DMS53 treated with DMSO at 0.1 percent for 48 hours (cell line): ENCODE measurements around the gene TOM1.

Source experiments
- DNase-seq: peaks from one replicate; lab custom pipeline; 2025; ENCODE audit not compliant: unreplicated experiment; lab: John Stamatoyannopoulos, UW

Gene TOM1

DNA sequence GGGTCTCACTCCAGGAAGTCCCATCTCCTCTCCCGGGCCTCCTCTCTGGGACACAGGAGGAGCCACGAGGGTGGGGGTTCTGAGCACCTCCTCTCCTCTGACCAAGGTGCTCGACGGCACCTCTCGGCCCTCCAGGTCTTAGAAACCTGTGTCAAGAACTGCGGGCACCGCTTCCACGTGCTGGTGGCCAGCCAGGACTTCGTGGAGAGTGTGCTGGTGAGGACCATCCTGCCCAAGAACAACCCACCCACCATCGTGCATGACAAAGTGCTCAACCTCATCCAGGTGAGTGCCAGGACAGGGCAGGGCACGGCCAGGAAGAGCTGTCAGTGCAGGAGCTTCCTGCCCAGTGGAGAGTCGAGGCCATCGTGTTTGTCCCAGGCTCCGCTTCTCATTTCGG lies 23.2 kb downstream of the TOM1 start:
- no peak for DNase-seq

DNA sequence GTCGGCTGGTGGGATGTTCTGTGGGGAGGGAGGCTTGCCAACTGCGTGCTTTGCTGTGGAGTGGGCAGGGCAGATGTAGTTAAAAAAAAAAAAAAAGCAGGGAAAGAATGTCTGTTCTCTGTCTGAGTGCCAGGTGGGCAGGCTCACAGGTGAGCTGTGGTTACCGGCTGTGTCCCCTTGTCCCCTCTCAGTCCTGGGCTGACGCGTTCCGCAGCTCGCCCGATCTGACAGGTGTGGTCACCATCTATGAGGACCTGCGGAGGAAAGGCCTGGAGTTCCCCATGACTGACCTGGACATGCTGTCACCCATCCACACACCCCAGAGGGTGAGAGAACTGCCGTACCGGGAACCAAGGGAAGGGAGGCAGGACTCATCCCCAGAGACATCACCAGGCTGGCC lies 23.6 kb downstream of the TOM1 start:
- no peak for DNase-seq

DNA sequence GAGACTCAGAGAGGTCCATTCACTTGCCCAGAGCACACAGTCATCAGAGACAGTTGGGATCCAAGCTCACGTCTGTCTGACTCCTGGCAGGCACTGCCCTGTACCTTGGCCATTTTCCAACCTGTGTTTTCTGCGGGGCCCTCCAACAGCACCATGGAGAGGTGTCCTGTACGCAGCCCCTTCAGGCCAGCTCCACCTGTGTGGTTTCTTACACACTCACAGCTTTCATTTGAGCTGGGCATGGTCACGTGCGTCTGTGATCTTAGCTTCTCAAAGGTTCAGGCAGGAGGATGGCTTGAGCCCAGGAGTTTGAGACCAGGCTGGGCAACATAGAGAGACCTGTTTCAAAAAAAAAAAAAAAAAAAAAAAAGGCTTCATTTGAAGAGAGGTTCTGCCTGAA lies 24.4 kb downstream of the TOM1 start:
- no peak for DNase-seq

DNA sequence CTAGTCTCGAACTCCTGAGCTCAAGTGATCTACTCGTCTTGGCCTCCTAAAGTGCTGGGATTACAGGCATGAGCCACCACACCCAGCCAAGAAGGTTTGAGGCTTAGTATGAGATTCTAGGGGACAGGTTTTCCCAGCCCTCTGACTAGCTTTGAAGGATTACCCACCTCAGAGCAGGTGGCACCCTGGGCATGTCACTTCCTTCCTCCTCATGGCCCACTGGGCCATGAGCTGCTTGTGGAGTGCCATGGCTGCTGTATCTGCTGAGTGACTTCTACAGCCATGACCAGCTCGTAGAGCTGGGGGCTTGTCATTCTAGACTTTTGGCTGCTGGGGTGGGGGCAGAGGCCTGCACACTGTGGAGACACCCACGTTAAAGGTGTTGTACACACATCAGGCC lies 25.1 kb downstream of the TOM1 start:
- DNase-seq = no peak

DNA sequence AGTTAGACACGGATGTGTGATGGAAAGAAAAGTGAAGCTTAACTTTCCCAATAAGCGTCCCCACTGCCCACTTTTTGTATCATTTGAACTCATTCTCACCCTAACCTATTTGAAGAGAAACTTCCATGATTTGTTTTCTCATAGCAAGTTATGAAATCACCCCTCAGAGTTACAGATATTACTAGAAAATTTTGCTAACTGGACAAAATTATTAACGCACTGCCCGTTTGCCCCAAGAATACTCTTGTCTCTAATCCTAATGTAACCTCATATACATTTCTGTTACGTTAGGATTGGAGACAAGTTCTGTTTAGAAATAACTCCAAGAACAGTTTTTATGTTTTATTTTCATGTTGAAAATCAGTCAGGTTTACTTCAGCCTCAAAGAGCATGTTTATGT lies 25.5 kb downstream of the TOM1 start:
- no peak for DNase-seq

DNA sequence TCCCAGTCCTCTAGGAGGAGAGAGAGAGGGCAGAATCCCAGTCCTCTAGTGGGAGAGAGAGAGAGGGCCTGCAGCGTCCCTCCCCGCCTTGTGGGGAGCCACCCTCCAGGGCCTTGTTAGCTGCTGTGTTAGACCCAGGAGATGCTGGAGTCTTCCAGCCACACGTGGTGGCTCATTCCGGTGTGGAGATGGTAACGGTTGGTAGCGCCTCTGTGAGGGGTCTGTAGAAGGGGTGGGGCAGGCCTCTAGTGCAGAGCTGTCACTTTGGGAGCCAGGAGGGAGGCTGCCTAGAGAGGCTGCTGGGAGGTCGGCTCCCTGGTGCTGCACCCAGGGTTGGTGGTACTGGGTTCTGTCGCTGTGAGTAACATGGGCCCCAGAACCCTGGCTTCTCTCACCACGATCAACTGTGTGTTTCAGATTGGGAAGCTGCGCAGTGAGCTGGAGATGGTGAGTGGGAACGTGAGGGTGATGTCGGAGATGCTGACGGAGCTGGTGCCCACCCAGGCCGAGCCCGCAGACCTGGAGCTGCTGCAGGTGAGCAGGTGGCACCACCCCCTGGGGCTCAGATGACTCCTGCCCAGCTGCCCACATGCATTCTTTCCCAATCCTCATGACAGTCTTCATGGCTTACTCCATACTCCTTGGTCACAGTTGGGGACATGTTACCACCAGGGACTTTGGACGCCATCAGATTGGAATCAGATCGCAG lies 27.3 kb downstream of the TOM1 start:
- no peak for DNase-seq

DNA sequence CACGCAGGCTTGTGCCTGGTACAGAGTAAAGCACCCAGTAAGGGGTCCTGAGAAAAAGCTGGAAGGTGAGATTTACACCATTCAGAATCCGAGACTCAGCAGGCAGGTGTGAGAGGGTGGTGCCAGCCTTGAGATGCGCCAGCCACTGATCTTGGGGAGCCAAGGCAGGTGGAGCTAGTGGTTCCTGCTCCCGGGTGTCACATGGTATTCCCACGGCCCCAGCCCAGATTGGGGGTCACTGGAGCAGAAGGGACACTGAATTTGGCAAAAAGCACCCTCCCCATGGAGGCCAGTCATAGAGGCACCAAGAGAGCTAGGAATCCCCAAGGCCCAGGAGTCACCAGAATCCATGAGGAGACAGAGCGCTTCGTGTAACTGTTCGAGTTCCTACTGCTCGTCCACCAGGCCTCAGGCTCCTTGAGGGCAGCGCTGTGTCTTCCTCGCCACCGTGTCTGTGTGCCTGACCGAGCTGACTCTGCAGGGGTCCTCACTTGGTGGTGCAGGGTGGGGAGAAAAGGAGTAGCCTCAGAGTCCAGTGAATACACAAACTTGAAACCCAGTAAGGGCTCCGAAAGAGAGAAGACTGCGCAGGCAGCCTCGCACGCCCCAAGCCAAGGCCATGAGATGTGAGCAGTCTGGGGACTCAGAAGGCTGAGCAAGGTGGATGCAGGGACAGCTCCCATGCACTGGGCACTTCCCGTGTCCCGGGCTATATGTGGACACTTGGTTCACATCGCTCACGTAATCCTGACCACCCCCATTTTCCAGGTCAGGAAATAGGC lies 28.2 kb downstream of the TOM1 start:
- DNase-seq = no peak

DNA sequence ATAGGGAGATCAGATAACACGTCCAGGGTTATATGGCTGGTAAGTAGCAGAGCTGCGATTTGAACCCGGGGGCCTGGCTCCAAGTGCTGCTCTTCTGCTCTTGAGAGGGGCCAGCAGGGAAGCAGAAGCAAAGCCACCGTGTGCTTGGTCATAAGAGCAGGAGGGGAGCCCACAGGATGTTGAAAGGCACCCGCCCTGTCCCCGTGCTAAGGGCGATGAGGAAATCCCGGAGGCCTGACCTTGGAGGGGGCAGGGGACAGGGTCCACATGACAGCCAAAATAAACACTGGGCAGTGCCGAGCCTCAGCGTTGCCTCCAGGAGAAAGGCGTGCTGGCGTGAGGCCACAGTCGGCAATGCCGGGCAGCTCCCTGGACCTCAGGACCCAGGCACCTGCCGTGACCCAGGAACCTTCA lies 28.8 kb downstream of the TOM1 start:
- no peak for DNase-seq

DNA sequence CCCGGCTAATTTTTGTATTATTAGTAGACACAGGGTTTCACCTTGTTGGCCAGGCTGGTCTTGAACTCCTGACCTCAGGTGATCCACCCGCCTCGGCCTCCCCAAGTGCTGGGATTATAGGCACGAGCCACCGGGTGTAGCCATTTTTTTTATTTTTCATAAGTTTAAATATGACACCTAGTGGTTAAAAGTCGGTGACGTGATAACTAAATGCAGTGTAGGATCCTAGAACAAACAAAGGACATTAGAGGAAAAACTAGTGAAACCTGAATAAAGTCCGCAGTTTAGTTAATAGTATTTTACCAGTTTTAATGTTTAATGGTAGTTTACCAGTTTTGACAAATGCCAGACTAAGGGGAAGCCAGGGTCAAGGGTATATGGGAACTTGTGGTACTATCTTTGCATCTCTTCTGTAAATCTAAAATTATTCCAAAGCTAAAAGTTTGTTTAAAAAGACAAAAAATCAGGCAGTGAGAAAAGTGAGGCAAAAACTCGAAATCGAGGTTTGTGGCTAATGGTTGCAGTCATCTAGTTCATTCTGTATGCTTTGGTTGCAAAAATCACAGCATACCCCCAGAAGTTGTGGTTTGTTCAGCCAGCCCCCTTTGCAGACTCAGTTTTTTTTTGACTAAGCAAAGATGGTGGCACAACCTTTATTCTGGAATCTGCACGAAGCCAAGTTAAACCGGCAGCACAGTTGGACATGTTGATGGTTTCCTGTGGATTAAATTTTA lies 29.6 kb downstream of the TOM1 start:
- DNase-seq = no peak

DNA sequence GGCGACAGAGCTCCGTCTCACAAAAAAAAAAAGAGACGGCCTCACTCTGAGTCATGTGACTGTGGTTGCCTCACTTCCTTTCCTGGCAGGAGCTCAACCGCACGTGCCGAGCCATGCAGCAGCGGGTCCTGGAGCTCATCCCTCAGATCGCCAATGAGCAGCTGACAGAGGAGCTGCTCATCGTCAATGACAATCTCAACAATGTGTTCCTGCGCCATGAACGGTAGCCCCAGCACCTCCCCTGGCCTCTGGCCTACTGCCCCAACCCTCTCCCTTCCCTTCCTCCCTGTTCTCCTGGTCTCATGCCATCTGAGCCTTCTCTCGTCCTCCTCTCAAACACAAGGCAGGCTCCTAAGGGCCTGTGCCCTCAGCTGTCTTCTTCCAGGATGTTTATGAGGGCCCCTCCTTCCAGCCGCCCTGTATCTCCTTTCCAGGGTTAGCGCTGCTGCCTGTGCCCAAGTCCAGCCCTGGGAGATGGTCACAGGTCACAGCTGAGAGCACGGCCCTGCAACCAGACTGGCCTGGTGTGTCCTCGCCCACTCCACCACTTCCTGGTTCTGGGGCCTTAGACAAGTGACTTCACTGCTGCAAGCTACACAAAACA lies 30.7 kb downstream of the TOM1 start:
- DNase-seq = peak; percentile 17

DNA sequence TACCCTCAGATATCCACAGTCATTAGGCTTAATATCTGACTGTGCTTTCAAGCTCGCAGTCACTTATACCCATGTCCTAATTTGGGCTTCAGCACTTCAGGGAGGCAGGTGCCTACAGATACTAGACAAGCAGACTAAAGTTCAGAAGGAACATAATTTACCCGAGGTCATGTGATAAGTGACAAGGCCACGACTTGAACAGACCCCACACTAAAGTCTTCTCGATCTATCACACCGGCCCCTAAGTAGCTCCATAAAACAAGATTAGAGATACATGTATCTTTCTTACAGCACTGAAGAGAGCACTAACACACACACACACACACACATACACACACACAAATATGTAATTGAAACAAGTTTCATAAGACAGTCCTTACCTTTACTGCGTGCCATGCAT lies 32.6 kb downstream of the TOM1 start:
- no peak for DNase-seq

DNA sequence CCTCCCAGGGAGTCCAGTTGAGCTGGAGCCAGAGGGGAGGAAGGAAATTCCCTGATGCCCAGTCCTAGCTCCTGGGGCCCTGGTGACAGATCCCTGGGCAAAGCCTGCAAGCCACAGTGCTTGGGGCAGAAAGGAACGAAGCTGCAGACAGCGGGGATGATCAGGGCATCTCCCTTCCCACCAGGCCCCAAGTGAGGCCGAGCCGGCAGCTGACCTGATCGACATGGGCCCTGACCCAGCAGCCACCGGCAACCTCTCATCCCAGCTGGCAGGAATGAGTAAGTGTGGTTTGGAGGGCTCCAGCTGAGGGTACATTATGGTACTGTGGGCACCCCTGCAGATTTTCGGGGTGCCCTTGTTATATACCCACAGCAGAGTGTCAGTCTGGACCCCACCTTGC lies 33.5 kb downstream of the TOM1 start:
- DNase-seq = no peak

DNA sequence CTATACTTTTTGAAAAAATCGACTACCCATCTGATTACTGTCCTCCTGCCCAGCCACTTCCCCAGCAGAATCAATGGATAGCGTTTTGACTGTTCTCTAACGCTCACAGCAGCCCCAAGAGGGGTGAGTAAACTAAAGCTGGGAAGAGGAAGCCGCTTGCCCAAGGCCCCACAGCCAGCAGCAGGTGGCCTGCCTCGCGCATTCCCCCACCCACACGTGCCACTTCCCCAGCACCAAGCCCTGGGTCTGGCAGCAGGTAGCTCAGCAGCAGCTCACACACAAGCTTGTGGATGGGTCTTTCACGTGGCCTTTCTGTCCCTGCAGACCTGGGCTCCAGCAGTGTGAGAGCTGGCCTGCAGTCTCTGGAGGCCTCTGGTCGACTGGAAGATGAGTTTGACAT lies 34.3 kb downstream of the TOM1 start:
- no peak for DNase-seq

DNA sequence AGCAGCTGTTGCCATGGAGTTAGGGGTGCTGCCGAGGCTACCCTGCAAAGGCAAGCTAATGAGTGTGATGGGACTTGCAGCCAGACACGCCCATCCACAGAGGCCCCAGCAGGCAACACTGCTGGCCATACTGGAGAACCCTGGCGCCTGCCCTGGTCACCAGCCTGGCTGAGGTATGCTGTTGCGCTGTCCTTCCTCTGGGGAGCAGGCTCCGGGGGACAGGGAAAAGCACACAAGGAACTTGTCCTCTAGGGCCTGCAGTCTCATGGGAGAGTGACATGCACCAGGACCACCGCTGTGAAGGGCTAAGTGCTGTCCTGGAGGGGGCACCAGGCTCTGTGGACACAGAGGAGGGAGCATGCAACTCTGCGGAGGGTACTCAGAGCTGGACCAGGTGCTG lies 35.8 kb downstream of the TOM1 start:
- DNase-seq = no peak

DNA sequence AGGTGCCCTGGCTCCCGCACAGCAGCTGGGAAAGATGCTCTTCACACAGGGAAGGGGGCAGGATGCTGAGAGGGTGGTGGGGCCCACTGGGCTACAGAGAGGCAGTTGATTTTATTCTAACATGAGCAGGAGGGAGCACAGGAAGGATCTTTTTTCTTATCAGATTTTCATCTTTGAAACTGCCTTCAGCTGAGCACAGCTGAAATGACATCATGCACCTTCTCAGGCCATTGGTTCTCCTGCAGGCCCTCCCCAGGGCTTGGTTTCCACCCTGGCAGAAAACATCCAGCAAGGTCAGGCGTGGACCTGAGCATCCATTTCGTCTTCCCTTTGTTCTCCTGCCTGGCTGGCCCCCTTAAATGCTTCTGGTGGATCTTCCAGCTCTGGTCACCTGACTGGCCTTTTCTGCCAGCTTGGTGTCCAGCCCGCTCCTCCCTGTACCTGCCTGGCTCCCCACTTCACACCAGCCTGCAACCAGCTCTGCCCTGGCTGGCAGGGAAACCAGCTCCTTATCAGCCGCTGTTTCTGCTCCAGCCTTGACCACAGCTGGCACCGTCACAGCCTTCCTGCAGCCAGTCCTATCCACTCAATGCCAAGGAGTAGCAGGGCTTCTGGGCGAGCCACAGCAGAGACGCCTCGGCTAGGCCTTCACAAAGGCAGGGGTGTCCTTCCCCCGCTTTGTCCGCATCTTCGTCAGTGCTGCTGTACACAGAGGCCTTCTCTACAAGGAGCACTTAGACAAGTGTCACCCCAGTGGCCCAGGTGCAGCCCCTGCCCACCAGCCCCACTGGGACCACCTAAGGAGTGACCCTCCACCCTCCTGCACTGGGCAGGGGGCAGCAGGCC lies 36.5 kb downstream of the TOM1 start:
- no peak for DNase-seq

DNA sequence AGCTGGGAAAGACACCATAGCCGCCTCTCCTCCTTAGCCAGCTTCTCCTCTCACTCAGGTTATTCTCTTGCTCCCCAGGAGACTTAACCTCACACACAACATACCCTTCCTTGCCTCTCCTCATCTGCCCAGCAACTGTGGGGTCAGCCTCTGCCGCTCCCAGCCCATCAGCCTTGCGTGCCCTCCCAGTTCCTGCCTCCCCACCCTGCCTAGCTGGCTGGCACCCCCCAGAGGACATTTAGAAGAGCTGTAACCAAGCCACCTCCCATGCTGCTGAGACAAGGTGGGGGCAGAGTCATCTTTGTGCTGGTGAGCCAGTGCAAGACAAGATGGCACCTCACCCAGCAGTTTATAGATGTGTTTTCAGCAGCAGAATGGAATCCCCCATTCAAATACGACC lies 38.2 kb downstream of the TOM1 start:
- no peak for DNase-seq

DNA sequence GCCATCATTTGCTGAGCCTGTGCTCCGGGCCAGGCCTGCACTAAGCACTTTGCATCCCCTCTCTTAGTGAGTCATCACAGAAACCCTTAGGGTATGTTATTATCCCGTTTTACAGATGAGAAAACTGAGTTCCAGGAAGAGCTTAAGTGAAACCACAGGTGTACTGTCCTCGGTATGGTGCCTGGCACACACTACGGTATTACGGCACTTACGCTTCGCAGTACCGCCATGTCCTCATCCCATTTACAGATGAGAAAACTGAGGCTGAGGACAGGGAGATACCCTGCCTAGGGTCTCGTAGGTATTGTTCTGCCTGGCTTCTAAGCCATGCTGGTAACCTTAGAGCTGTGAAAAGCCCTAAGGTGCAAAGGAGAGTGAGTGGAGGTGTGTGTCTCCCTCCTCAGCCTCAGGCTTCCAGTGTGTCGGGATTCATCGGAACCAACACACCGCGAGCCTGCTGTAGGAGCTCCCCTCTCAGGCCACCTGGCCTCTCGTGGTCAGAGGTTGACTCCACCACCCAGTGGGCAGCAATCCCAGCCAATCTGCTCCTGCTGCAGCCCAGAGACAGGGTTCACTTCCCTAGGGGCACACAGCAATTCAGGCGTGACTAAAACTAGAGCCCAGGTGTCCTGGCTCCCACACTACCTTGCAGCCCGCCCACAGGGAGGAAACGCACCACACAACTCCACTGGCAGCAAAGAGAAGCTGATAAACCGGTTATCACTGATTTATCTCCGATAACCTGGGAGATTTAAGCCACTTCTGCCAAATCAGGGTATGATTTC lies 41.6 kb downstream of the TOM1 start:
- DNase-seq = no peak

DNA sequence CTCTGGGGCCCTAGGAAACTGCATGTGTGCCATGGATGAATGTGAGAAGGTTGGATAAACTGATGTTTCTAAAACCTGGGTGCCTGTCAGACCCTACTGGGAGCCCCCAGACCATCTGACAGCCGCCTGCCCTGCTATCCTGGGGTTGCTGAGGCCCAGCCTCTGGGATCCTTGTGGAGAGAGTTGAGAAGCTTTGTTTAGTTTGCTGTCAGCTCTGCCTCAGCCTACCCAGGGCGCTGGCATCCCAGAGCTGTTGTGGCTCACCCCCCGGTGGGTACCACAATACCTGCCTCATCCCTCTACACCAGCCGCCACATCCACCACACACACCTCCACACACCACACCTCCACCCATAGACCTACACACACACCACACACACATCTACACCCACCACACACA lies 42.7 kb downstream of the TOM1 start:
- no peak for DNase-seq

DNA sequence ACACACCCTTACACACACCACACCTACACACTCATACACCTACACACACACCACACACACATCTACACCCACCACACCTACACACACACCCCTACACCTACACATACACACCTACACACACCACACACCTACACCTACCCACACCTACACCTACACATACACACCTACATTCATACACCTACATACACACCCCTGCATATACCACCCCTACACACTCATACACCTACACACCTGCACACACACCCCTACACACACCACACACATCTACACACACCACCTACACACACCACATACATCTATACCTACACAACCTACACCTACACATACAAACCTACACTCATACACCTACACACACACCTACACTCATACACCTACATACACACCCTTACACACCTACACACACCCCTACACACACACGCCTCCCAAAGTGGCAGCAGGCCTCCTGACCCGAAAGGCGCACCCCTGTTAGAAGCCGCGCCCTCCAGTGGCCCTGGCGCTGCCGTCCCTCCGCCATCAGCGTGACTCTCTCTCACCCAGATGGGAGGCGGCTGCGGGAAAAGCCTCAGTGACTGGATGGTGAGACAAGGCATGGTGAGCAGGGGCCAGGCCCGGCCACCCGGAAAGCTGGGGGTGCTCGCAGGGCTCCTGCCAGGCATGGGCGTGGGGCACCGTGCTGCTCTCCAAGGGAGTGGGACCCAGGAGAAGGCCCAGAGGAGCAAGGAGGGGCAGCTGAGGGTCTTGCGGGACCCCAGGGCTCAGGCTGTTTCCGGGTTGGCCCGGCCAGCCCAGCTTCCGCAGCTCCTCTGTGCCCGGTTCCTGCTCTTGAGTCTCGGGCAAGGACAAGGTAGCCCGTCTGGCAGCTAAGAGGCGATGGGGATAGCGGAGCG lies 44.2 kb downstream of the TOM1 start:
- no peak for DNase-seq
